ENCODE data around the gene BAX.

- no peak for TF ChIP-seq POLR2A (IDR thresholded peaks at IDR 0.05)
- no peak for TF ChIP-seq CTCF (IDR thresholded peaks at IDR 0.05 in 4 of 5, conservative IDR thresholded peaks at IDR 0.05 in 1 of 5)
These were observed 8.1 kb downstream of the BAX start for GRCh38 chr19:48962849-48963165.

Data from gastrocnemius medialis (tissue), 4 donors.